HS-5 (cell line): ENCODE data around the gene DLEC1.
"Not testable (repeated sequence)": the region's sequence is repeated elsewhere in the genome, so short reads cannot be mapped to it uniquely, and the experiment has no call there.

Experiments
- DNase-seq: peaks from one replicate; pipeline ENCODE4 v3.0.0-alpha.2; 2012; ENCODE audit warnings: low read depth

The DLEC1 gene

GRCh38 chr3:38154625-38155255, 115.7 kb downstream of the DLEC1 start:
- no peak for DNase-seq

GRCh38 chr3:38155825-38156224, 116.8 kb downstream of the DLEC1 start:
- DNase-seq = no peak

DNA sequence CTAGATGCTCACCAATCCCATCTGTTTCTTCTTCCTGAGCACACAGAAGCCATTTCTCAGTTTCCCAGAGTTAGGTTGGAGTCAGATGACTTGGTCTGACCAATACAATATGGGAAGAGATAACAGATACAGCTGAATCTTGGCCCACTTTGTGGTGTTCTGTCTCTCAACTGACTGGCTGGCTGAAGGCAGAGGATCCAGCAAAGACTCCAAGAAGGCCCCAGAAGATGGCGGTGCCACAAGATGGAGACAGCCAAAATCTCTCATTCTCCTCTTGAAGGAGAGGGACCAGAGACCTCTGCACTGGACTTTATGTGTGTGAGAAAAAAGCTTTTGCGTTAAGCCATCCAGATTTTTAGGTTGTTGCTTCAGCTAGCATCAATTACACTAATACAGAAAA, 118.1 kb downstream of the DLEC1 start:
- no peak for DNase-seq

DNA sequence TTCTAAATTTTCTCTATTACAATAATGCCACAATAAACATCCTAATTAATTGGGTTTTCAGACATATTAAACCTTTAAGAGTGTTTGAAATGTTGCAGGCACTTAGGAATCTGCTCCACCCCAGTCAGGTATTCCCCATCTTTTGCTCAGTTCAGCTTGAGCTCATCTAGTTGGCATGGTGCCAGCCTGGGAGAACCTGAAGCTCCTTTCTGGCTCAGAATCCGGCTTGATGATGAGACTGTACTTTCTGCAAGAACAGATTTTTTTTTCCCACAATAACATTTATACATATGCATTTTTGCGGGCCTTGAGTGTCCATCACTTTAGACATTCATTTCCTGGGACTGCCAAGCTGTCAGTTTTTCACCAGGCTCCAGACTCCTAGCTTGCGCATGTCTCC, 118.6 kb downstream of the DLEC1 start:
- no peak for DNase-seq

DNA sequence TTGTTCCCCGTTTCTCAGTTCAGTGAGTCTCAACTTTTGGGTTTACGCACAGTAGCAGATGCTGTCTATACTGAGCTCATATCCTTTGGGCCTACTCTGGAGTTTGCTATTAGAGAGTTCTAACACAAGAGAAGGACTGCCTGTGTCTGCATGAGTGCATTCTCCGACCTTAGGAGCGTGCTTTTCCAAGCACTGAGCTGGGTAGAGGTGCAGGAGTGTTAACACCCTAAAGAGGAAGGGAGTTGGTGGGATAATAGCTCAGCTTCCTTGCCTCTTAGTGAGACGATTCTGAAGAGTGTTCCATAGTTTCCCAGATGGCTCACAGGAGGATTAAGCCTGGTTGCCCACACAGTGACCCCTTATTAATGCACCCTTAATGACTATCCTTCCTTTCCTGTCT, 119.5 kb downstream of the DLEC1 start:
- no peak for DNase-seq

- not testable (repeated sequence) for DNase-seq
Observed at GRCh38 chr3:38160704-38161103, 121.7 kb downstream of the DLEC1 start.

DNA sequence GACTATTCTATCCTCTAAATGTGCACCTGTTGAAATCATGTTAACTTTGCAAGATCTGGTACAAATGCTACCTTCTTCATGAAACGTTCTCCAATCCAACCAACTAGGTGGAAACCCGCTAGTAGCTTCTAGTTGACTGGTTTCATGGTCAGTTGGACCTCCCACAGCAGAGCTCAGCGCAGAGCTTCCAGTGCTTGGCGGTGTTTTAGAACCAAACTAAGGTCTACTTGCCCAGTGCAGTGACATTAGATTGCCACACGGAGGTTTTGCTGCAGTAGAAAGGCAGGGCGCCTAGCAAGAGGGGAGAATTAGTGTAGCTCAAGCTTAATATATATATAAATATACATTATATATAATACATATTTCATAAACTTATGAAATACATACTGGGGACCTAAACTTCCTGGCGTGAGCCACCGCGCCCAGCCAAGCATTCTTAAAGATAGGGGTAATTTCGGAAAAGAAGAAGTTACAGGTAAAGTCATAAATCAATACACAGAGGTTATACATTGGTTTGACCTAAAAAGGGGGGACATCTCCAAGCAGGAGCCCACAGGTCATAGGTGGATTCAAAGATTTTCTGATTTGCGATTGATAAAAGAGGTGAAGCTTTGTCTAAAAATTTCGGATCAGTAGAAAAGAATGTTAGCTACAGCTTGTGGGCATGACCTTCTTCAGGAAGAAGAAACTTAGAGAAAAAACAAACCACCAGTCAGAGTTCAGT, 124.3 kb downstream of the DLEC1 start:
- no peak for DNase-seq

DNA sequence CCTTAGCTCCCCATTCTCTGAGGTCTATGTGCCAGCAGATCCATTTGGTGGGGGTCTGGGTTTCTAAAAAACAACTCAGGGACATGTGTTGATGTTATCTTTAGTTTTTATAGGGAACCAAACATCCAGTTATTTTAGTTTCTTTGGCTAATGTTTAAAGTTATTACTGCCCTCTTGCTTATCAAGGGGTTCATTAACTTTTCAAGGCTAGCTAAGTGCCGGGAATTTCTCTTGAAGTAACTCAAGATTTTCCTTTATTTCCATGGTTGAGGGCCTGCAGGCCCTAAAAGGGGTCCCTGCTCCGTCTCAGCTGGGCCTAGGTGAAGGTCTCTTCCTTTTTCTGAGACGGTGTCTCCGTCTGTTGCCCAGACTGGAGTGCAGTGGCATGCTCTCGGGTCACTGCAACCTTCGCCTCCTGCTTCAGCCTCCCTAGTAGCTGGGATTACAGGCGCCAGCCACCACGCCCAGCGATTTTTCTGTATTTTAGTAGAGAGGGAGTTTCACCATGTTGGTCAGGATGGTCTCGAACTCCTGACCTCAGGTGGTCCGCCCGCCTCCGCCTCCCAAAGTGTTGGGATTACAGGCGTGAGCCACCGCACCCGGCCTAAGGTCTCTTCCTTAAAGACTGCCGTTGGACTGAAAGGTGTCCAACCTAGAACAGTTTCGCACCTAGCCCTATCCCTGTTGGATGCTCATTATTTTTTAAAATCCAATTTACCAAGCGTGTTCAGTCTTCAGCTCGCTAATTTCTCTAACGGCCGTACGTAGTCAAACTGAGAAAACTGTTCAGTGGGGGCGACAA, 125.0 kb downstream of the DLEC1 start:
- DNase-seq = no peak

GRCh38 chr3:38164643-38164951, 125.6 kb downstream of the DLEC1 start:
- DNase-seq = no peak

DNA sequence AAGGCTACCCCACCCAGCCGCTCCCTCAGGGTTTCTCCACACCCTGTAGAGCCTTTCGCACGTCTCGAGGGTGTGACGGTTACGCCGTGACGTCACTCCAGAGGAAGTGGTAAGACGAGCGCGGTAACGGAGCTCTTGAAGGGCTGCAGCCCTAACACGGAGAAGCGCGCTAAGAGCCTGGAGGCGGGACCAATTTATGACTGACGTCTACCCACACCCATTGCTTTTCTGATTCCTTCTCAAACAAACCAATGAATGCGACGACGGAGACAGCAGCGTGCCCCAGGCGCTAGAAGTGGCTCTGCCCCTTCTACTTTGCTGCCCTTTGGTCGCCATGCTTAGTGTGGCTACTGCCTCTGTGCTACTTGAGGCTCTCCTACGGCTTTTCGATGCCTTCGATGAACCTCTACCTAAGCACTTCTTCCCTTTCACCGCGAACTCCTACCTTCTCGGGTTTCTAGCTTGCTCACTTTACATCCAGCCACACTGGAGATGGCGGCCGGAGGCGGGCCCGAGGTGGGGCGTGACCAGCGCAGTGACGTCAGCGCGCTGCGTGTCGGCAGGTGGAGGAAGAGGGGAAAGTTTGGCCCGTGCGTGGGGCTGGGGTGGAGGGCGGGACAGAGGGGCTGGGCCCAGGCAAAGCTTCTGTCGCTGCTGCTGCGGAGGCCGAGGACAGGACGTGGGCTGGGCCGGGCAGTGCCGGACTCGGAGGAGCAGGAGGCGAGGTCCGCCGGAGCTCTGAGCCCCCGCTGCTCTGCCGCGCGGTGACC, 126.1 kb downstream of the DLEC1 start, which contains the start of gene OXSR1:
TSS of gene OXSR1 (plus strand) at position 586 of the 770 bp plus-strand sequence. CDS start 340 bp downstream, outside the sequence.
- peak; percentile 99 for DNase-seq

DNA sequence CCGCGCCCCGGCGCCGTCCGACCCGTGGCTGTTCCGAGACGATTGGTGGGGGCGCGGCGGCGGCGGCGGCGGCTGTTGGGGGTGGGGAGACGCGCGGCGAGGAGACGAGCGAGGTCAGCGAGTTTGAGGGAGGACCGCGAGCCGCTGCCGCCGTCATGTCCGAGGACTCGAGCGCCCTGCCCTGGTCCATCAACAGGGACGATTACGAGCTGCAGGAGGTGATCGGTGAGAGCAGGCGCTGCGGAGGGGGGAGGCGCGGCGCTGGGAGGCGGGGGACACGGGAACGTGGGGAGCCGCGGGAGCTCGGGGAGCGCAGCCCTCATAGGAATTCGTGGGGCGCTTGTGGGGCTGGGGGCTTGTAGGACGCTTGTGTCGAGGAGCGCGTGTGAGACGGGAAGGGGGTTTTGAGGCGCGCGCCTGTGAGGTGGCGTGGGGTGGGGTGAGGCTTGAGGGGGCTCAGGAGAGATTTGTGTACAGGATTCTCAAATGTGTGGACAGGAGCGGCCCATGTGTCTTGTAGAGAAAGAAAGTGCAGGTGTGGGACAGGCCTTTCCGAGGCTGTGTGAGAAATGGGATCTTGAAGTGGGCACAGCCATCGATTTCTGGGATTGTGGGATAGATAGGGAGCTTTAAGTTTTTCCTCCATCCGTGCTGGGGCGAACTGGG, 126.8 kb downstream of the DLEC1 start:
- no peak for DNase-seq

DNA sequence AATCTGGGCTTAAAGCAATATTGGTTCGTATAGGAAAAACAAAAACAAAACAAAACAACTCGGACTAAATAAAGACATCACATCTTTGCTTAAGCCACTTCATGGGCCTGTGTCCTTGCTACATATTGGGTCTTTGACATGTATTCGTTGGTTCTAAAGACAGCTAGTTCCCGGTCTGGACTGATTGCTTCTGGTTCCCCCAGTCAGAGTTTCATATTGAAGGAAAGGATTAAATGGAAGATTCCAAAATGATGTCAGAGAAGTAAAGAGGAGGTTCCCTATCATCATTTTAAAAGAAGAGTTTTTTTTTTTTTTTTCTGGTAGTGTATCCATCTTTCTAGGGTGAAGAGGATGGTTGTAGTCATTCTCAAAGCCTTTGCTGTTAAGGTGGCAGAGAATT, 128.6 kb downstream of the DLEC1 start:
- no peak for DNase-seq

- DNase-seq = peak; percentile 68
Observed at GRCh38 chr3:38168151-38169026, 129.4 kb downstream of the DLEC1 start.

- peak; percentile 59 for DNase-seq
Observed at GRCh38 chr3:38169027-38169317, 130.0 kb downstream of the DLEC1 start.

DNA sequence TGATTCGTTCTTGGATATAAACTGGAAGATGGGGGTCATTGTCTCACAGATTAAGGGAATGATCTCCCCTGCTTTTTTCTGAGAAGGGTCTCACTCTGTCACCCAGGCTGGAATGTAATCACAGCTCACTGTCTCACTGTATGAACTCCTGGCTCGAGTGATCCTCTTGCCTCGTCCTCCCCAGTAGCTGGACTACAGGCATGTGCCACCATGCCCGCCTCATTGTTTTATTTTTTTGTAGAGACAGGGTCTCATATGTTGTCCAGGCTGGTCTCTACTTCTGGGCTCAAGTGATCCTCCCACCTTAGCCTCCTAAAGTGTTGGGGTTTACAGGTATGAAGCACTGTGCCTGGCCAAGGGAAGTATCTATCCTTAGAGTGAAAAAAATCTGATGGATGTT, 131.7 kb downstream of the DLEC1 start:
- no peak for DNase-seq

- DNase-seq = no peak
Observed at GRCh38 chr3:38171622-38172021, 132.6 kb downstream of the DLEC1 start.
